Vagina (tissue), 2 donors: ENCODE results near the gene LTA.

Experiments
- CTCF ChIP-seq, 3 experiments: fragments of 450-650 bp in 2 of 3; fragments of 200-600 bp in 1 of 3; sonication (generic) in 1 of 3; IDR thresholded peaks; one replicate each; pipeline ENCODE4 v1.5.1; 2017 to 2019; ENCODE audit warnings: antibody characterized with exemption in 3 of 3, mild to moderate bottlenecking in 2 of 3, moderate library complexity in 2 of 3
- POLR2A ChIP-seq, 2 donors: fragments of 450-650 bp; IDR thresholded peaks; one replicate each; pipeline ENCODE4 v1.6.1; 2017; ENCODE audit warnings: antibody characterized with exemption in 2 of 2, mild to moderate bottlenecking in 2 of 2, moderate library complexity in 2 of 2

DNA sequence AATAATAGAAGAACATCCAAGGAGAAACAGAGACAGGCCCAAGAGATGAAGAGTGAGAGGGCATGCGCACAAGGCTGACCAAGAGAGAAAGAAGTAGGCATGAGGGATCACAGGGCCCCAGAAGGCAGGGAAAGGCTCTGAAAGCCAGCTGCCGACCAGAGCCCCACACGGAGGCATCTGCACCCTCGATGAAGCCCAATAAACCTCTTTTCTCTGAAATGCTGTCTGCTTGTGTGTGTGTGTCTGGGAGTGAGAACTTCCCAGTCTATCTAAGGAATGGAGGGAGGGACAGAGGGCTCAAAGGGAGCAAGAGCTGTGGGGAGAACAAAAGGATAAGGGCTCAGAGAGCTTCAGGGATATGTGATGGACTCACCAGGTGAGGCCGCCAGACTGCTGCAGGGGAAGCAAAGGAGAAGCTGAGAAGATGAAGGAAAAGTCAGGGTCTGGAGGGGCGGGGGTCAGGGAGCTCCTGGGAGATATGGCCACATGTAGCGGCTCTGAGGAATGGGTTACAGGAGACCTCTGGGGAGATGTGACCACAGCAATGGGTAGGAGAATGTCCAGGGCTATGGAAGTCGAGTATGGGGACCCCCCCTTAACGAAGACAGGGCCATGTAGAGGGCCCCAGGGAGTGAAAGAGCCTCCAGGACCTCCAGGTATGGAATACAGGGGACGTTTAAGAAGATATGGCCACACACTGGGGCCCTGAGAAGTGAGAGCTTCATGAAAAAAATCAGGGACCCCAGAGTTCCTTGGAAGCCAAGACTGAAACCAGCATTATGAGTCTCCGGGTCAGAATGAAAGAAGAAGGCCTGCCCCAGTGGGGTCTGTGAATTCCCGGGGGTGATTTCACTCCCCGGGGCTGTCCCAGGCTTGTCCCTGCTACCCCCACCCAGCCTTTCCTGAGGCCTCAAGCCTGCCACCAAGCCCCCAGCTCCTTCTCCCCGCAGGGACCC is 2.3 kb downstream of the LTA start:
- TF ChIP-seq CTCF (IDR thresholded peaks at IDR 0.05) = no peak
- no peak for TF ChIP-seq POLR2A (IDR thresholded peaks at IDR 0.05)
